Activated naive CD8-positive, alpha-beta T cell treated with anti-CD3 and anti-CD28 coated beads, Interleukin-2, amount 50 U/mL, for 16 hours (primary cell): Measurements from ENCODE around the gene A1BG.

Experiments
- DNase-seq: peaks from one replicate; pipeline ENCODE4 v3.0.0-alpha.2; 2020; ENCODE audit warnings: low read depth, low spot score

A1BG gene, protein sequence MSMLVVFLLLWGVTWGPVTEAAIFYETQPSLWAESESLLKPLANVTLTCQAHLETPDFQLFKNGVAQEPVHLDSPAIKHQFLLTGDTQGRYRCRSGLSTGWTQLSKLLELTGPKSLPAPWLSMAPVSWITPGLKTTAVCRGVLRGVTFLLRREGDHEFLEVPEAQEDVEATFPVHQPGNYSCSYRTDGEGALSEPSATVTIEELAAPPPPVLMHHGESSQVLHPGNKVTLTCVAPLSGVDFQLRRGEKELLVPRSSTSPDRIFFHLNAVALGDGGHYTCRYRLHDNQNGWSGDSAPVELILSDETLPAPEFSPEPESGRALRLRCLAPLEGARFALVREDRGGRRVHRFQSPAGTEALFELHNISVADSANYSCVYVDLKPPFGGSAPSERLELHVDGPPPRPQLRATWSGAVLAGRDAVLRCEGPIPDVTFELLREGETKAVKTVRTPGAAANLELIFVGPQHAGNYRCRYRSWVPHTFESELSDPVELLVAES

DNA sequence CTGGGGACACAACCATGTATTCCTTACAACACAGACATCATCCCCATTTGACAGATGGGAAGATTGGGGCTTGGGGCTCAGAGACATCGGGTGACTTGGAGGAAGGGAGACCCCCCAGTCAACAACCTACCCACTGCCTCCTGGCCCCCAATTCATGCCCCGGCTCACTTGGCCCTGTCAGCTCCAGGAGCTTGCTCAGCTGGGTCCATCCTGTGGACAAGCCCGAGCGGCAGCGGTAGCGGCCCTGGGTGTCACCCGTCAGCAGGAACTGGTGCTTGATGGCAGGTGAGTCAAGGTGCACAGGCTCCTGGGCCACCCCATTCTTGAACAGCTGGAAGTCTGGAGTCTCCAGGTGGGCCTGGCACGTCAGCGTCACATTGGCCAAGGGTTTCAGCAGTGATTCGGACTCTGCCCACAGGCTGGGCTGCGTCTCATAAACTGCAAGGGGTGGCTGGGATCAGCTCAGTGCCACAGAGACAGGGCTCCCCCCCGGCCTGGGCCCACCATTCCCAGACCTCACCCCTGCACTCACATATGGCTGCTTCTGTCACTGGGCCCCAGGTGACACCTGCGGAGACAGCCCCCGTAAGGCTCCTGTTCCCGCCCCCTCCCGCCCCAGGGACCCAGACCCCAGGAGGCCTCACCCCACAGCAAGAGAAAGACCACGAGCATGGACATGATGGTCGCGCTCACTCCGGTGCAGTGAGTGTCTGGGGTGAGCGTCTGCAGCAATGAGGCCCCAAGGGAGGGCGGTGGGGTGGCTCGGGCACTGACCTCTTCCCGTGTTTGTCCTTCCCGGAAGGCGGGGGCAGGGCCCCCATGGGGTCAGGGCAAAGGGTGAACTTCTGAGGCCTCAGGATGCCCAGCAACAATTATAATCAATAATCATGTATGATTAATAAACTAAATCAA is at the start of gene A1BG:
Gene A1BG (minus strand): TSS at position 733 of the 912 bp plus-strand sequence. CDS start 55 bp downstream, at position 678.
- DNase-seq: no peak

DNA sequence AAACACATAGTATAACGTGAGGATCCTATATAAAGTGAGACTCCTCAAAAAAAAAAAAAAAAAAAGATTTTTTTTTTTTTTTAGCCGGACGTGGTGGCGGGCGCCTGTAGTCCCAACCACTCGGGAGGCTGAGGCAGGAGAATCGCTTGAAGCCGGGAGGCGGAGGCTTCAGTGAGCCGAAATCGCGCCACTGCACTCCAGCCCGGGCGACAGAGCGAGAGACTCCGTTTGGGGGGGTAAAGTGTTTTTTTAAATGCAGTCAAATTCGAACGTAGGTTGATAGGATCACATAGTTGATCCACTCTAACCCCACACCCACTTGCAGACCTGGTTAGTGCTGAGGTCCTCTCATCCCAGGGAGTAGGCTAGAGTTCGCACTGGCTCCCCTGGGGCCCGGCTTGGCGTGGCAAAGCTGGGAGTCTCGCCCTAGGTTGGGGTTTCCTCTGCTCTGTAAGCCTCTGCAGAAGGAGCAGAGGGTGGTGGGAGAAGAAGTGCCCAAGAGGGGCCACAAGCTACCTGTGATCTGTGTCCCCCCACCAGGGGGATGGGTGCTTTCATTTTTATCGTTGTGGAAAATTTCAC is 48.6 kb upstream of the A1BG start:
- DNase-seq: no peak

DNA sequence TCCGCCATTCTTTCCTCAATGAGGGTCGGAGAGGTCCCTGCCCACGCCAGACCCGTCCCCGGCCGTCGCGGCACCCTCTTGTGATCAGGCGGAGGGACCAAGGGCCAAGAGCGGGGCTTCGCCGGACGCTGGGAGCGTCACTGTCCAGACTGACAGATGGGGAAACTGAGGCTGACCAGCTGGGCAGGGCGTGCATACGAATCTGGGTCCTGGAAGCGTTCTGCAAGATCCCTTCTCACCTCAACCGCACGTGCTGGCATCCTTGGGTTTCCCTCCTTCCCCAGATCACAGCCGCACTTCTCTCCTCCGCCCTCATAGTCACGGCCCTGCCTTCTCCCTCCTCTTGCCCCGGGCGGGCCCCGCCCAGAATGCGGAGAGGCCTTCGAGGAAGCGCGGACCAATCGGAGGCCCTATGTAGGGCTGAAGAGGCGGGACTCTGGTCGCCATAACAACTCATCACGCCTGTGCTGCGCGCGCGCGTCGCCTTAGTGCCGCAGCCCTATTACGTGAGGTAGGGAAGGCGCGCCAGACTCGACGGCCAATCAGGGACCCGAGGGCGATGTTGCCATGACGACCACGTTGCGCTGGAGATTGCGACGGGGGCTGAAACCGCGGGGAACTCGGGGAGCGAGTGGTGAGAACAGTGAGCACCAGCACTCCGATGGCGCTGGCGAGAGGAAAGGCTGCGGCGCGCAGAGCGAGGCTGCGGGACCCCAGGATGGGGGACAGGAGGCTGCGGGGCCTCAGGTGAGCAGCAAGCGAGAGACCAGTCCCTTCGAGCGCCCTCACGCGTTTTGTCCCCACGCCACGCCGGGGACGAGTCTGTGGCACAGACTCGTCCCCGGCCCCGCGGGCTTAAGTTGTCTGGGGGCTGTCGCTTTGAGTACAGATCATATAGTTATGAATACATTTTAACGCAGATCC is 47.9 kb upstream of the A1BG start:
- peak; percentile 98 for DNase-seq

DNA sequence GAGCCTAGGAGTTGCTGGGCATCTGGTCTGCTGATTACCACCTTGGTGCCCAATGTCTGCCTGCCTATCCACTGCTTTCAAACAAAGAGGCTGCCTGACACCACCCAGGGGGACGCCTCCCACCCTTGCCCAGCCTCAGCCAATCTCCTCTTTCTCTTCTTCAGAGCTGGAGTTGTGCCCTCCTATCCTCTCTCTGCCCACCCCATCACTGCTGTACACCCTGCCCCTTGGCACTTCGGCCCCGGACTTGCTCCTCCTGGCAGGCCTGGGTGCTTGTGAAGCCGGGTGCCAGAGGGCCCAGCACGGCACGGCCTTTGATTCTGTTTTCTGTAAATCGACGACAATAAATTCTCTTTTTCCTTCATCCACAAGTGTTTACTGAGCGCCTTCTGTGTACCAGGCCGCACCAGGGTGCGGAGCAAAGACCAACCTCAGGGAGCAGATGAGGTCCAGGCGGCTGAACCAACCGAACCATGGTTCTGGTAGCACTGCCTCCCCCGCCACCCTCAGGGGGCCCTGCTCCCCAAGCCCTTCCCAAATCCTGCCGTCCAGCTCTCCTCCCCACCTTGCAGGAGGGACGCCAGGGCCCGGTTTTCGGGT is 47.1 kb upstream of the A1BG start:
- no peak for DNase-seq

DNA sequence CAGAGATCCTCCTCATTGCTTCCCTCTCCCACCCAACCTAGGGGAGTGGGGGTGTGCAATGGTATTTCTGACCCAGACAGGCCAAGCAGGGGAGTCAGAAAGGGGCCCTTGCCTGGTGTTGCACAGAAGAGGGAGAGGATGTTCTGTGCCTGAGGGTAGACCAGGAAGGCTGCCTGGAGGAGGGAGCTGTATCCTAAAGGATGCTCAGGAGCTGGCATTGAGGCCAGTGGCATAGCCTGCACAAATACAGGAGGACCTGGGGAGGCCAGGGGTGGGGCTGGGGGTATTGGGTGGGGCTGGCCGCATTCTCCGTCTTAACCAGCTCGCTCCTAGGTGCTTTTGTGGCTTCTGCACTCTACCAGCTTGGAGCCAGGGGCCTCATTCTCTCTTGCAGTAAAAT is 46.6 kb upstream of the A1BG start:
- no peak for DNase-seq

DNA sequence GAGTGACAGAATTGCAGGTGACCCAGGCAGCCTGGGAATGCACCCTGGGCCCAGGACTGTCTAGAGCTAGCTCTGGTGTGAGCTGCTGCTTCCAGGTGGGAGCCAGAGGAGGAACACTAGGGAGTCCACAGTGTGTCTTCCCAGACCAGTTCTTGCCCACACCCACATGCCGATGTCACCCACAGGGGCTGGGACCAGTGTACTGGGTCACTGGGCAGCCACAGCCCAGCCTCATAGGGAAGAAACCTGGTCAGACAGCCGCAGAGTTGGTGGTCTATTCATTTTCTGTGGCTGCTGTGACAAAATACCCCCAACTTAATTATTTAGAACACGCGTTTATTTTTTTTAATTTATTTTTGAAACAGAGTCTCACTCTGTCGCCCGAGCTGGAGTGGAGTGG is 45.3 kb upstream of the A1BG start:
- DNase-seq: no peak

DNA sequence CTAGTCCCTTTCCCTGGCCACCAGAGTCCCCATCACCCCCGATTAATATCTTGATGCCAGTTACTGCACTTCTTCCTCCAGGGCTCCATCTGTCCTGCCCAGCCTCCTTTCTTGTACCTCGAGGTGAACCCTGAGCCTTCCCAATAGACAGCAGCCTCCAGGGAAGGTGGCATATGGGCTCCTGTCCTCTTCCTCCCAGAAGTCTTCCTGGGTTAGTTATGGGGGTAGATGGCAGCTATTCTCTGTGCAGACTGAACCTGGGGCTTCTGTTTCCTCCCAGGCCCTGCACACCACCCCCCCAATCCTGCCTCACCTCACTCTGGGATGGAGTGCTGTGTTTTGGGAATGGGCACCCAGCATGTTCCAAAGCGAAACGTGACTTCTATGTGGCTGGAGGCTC is 44.8 kb upstream of the A1BG start:
- DNase-seq: no peak

DNA sequence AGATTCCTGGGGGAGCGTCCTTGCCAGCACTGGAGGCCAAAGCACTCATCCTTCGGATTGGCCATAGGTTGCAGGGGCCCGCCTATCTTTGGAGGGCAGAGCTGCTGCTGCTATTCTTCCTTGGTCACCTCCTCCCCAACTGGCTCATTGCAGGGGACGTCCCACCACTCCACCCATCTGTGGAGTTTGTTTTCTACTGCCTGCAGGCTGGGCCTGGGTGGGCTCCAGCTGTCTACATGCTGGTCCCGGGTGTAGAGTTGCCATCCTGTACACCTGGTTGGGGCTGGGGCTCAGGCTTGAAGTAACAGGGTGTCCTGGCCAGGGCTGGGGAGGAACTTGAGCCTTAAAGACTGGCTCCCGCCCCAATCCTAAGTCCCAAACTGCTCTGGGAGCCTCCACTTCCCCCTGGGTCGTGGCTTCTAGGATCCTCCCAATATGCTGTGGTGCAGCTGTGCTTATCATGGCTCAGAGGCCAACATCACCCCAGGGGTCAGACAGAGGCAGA is 44.3 kb upstream of the A1BG start:
- DNase-seq: no peak

DNA sequence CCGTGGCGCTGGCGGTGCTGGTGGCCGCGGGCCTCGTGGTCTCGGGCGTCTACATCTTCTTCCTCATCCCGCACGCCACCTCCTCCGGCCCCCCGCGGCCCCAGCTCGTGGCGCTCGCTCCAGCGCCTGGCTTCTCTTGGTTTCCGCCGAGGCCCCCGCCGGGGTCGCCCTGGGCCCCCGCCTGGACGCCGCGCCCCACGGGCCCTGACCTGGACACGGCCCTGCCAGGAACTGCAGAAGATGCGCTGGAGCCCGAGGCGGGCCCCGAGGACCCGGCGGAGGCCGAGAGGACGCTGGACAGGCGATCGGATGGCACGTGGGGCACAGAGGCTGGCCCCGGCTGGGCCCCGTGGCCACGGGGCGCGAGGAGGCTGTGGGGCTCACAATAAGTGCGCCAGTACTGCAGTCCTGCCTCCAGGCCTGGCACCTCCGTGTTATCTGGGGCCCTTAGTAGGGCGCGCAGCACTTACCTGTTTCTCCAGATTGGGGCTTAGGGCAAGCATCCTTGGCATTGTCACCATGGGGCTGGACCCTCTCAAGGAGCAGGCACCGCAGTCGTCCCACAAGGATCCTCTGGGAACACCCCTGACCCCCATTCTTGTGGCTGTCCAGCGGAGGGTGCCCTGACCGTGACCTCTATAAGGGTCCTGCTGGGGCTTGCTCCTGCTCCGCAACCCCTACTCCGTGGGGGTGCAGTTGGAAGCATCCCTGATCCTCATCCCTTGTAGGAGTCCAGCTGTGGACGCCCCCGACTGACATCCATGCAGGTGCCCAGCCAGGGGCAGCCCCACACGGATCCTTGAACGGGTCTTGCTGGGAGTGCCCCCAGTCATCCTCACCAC is 43.6 kb upstream of the A1BG start:
- DNase-seq: no peak

DNA sequence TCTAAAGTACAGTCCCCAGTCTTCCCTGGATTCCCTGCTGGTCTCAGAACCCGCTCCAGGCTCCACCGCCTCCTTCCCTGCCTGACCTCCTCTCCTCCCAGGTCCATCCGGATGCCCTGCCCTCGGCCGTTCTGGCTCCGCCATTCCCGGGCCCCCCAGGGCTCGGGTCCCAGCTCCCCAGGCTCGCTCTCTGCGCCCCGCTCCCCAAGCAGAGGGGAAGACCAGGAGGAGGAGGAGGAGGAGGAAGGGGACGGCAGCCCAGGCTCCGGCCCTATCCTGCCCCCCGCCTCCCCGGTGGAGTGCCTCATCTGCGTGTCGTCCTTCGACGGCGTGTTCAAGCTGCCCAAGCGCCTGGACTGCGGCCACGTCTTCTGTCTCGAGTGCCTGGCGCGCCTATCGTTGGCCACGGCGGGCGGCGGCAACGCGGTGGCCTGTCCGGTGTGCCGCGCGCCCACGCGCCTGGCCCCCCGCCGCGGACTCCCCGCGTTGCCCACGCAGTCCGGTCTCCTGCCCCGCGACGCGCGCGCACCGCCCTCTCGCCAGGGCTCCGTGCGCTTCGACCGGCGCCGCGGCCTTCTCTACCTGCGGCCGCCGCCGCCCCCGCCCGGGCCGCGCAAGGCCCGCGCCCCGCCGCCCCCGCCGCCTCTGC is 42.8 kb upstream of the A1BG start:
- no peak for DNase-seq

DNA sequence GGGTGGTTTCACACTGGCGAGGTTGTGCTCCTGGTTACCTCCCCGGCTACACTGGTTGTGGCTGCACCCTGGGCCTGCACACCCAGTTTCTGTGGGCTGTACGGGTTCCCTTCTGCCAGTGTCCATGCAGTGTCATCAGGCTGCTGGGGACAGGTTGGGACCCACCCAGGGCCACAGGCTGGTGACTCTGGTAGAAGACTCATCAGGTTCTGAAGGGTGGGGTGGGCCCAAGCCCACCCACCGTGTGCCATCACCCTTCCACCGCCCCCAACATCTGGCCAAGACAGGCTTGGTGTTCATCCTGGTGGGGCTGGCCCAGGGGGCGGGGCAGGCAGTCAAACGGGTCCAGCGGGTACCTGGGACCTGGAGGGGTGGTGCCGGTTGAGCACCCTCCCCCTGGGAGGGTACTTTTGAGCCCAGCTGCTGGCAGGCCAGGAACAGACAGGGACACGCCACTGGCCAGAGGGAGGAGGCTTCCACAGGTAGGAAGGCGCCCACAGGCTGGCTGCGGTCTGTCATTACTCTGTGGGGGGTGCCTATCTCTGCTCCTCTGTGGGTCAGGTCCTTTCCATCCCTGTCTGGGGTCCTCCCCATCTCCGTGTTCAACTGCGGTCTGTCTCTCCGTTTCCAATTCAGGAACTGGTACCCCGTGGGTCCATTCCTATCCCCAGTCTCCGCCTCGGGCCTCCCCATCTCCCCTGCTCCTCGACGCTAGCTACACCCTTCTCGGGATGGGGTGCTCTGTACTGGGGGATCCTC is 42.1 kb upstream of the A1BG start, which contains the start of gene RNF225:
Gene RNF225 (plus strand): TSS at position 437 of the 759 bp plus-strand sequence. CDS start 434 bp downstream, outside the sequence.
- no peak for DNase-seq

DNA sequence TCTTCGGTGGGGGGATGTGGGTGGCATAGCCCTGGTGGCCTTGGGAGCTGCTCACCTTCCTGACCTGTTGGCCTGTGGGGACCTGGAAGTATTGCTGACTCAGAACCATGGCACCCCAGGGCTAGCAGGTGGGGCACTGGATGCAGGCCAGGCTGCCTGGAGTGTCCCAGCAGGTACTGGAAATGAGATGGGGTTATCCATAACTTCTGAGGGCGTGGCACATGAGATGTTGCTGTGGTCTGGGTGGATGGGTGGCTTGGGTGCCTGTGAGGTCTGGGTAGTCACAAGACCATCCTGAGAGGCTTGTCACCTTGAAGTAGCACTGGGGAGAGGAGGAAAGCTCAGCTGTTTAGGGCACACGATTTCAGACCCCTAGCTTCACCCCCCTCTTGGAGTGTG is 41.5 kb upstream of the A1BG start:
- DNase-seq: no peak

DNA sequence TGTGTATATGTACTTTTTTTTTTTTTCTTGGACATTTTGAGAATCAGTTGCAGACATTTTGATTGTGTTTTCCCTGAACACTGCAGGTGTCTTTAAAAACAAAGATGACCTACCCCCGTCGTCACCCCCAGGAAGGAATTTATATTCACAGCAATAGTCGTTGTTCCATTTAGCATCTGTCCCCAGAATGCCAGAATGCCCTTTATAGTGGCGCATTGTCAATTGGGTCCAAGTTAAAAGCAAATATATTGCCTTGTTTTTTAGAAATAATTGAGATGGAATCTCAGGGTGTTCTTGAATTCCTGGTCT is 40.4 kb upstream of the A1BG start:
- no peak for DNase-seq

DNA sequence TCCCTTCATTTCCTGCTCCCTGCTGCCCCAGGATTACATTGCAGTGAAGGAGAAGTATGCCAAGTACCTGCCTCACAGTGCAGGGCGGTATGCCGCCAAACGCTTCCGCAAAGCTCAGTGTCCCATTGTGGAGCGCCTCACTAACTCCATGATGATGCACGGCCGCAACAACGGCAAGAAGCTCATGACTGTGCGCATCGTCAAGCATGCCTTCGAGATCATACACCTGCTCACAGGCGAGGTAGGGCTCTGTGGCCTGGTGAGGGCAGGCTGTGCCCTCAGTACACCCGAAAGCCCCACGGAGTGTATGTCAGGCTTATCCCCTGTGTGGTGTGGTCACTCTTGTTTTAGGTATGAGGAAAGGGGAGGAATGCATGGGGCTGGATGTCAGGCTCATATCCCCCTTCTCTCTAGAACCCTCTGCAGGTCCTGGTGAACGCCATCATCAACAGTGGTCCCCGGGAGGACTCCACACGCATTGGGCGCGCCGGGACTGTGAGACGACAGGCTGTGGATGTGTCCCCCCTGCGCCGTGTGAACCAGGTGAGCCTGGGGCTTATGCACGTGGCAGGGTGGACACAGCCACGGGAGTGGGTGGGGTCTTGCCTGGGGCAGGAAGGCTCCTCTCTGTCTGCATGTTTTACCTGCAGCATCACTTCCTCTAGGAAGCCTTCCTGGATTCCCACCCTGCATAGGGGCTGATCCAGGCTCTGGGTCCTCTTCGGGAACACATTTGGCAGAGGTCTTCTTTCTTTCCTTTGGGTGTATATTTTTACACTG is 39.8 kb upstream of the A1BG start:
- no peak for DNase-seq

DNA sequence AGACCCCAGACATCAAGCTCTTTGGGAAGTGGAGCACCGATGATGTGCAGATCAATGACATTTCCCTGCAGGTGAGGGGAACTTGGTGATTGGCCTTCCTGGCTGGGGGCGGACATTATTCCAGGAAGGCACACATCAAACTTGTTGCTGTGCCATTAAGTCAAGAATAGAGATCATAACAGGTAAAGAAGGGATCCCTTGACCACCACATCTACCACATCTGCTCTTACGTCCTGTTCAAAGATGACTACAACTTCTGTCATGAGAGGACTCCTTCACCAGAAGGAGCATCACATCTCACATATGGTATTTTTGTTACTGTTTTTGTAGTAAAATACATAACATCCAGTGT is 34.9 kb upstream of the A1BG start:
- no peak for DNase-seq

DNA sequence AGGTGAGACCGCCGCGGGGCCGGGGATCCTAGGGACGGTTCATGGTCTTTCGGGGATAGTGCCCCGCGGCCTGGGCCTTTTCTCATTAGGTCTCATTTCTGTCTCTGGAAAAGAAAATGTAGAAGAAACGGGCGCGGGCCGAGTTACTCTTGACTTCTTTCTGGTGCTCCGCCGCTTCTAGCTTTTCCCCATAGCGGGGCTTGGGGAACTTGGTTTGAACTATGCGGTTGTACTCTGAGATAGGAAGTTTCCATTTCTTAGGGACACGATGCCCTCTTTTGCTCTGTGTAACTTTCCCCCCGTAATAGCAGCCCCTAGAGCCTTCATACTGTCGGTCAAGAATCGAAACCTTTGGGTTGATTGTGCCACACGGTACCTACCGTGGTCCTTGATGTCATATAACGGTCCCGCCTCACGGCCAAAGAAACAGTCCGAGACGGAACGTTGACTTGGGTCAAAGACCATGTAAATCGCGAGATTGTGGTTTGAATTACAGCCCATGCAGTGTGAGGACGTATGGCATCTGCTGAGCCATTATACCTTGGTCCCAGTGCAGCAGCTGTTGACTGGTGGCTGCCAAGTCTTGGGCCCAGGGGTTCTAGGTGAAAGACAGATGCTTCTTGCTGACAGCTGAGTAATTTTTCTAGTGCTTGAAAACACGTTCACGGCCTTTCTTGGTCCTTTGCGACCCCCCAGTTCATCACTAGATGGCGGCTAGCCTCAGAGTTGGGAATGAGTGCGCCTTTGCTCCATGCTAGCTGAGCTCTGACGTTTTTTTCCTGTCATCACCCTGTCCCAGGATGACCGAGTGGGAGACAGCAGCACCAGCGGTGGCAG is 34.3 kb upstream of the A1BG start:
- DNase-seq: no peak
